Adrenal gland (tissue), 12 donors: ENCODE results near the gene CEP164. TPM values are rescaled to one million over a fixed set of nuclear protein-coding genes. Genes with fewer than 3 reads are reported as not detected.

Source experiments
- DNase-seq, 7 donors: peaks; one replicate each; pipeline ENCODE4 v3.0.0-alpha.2; 2019 to 2020
- H3K27ac ChIP-seq, 5 donors: fragments of 200-600 bp; sonication (generic) in 4 of 5; 1 replicate in 3 of 5; 2 replicates in 2 of 5; pipeline versions ENCODE4 v1.5.1 to v1.8.0; 2016 to 2020; ENCODE audit warnings: mild to moderate bottlenecking in 1 of 5
- H3K27me3 ChIP-seq: fragments of 200-600 bp; 2 replicates; pipeline ENCODE4 v1.8.0; 2021
- H3K36me3 ChIP-seq, 2 donors: fragments of 200-600 bp; replicated peaks in 1 of 2; 1 replicate in 1 of 2; 2 replicates in 1 of 2; pipeline versions ENCODE4 v1.5.1 to v1.8.0; 2018 to 2022
- H3K4me1 ChIP-seq, 2 donors: fragments of 200-600 bp; replicated peaks in 1 of 2; 1 replicate in 1 of 2; 2 replicates in 1 of 2; pipeline versions ENCODE4 v1.5.1 to v1.8.0; 2018 to 2021
- H3K4me3 ChIP-seq, 4 donors: fragments of 200-600 bp; sonication (generic) in 3 of 4; one replicate each; pipeline ENCODE4 v1.5.1; 2016 to 2018
- H3K9me3 ChIP-seq, 3 donors: fragments of 200-600 bp; sonication (generic) in 1 of 3; replicated peaks in 1 of 3; 1 replicate in 2 of 3; 2 replicates in 1 of 3; pipeline versions ENCODE4 v1.5.1 to v1.8.0; 2016 to 2021
- CTCF ChIP-seq, 6 experiments: fragments of 450-650 bp in 4 of 6; fragments of 200-600 bp in 2 of 6; sonication (generic) in 1 of 6; IDR thresholded peaks; 1 replicate in 5 of 6; 2 replicates in 1 of 6; pipeline versions ENCODE4 v1.5.1 to v1.8.0; 2016 to 2021; ENCODE audit warnings: antibody characterized with exemption in 6 of 6, mild to moderate bottlenecking in 2 of 6, moderate library complexity in 1 of 6
- POLR2A ChIP-seq, 2 donors: fragments of 450-650 bp; IDR thresholded peaks; one replicate each; pipeline ENCODE4 v1.6.1; 2017; ENCODE audit warnings: antibody characterized with exemption in 2 of 2, mild to moderate bottlenecking in 2 of 2, moderate library complexity in 1 of 2
- WGBS, 4 donors: extraction: QIAGEN DNeasy Blood & Tissue Kit in 2 of 4; methylation state at CpG; one replicate each; pipeline versions ENCODE4 v1.1.5 to v1.1.7; 2013 to 2017; 5-methylcytosine and 5-hydroxymethylcytosine counted together
- intact Hi-C, 2 donors: fragments of 100-400 bp; cut with DNase I; formaldehyde crosslinking; loops; one replicate each; pipeline versions ENCODE4 v1.14.1 to v1.15.0; 2022 to 2023
- polyA plus RNA-seq, 3 donors: library from polyadenylated mRNA; stranded (reverse); fragments of 200-250 nt in 2 of 3; fragments of 350-450 nt in 1 of 3; fragmentation: Illumina TruSeq in 1 of 3; extraction: RNeasy Lipid Tissue Mini Kit (QIAGEN cat#74804) in 1 of 3; gene quantifications; one replicate each; pipeline ENCODE4 v1.2.3, GENCODE V29; 2013 to 2014
- total RNA-seq, 9 donors: library from RNA; depleted of rRNA in 4 of 9; stranded (reverse); fragments of >200 nt in 4 of 9; fragments of 120-200 nt in 1 of 9; fragmentation: NEBNext Ultra II Directional in 1 of 9; extraction: Animal tissue kit (Norgen Biotek cat#: 25700) in 1 of 9; gene quantifications; one replicate each; pipeline versions ENCODE4 v1.1.0 to v1.2.4, GENCODE V29; 2013 to 2023
- donor health status: healthy with polysubstance abuse.
- donor health status: Bipolar disorder and iron deficiency.
- donor health status: DM: yes; HTN: yes; CAD: no.
- donor health status: DM: no; HTN: no; CAD: no.
- donor health status: DM: no; HTN: no; CAD: no.
- donor health status: DM: yes; HTN: yes; CAD: no.

Gene CEP164
- total and polyA plus RNA-seq, 12 donors = 10.6 to 82.9 (median 24.1) TPM

GRCh38 chr11:117303101-117303500 lies 24.6 kb upstream of the CEP164 start:
- no peak for DNase-seq
- no peak for TF ChIP-seq POLR2A (IDR thresholded peaks at IDR 0.05)
- no peak for TF ChIP-seq CTCF (IDR thresholded peaks at IDR 0.05)
- Histone ChIP-seq H3K4me1 (peaks cover 7 to 20% of the 10 kb centered on the region in 2 donors), H3K9me3 (no peaks in the 10 kb centered on the region), H3K27me3 (no peaks in the 10 kb centered on the region), H3K4me3 (no peak overlapping the region), H3K36me3 (no peaks in the 10 kb centered on the region), H3K27ac (no peak overlapping the region)
- intact Hi-C loops = no loop called here
- WGBS, 4 donors = 67 to 78% (median 73%) methylated on average over 4 of the region's 4 CpGs

GRCh38 chr11:117303646-117304315 lies 23.9 kb upstream of the CEP164 start:
- intact Hi-C loops = no loop called here
- Histone ChIP-seq H3K4me3 (no peak overlapping the region), H3K4me1 (peaks cover 7 to 20% of the 10 kb centered on the region in 2 donors), H3K27ac (no peak overlapping the region), H3K36me3 (no peaks in the 10 kb centered on the region), H3K9me3 (no peaks in the 10 kb centered on the region), H3K27me3 (no peaks in the 10 kb centered on the region)
- WGBS, 4 donors = 84 to 88% (median 87%) methylated on average over 4 to 5 of the region's 5 CpGs
- TF ChIP-seq POLR2A (IDR thresholded peaks at IDR 0.05) = no peak
- no peak for TF ChIP-seq CTCF (IDR thresholded peaks at IDR 0.05)
- DNase-seq = no peak

GRCh38 chr11:117305145-117305544 lies 22.5 kb upstream of the CEP164 start:
- Histone ChIP-seq H3K27me3 (no peaks in the 10 kb centered on the region), H3K4me3 (no peak overlapping the region), H3K4me1 (peaks cover 4 to 8% of the 10 kb centered on the region in 2 donors), H3K9me3 (no peaks in the 10 kb centered on the region), H3K36me3 (no peaks in the 10 kb centered on the region), H3K27ac (no peak overlapping the region)
- TF ChIP-seq POLR2A (IDR thresholded peaks at IDR 0.05) (no peak), CTCF (IDR thresholded peaks at IDR 0.05) (no peak)
- intact Hi-C loops = no loop called here
- 94 to 98% (median 97%) methylated on average over 3 of the region's 3 CpGs for WGBS, 4 donors
- no peak for DNase-seq

- Histone ChIP-seq H3K4me1 (peaks cover 9 to 23% of the 10 kb centered on the region in 2 donors), H3K27ac (no peak overlapping the region), H3K36me3 (no peaks in the 10 kb centered on the region), H3K27me3 (no peaks in the 10 kb centered on the region), H3K4me3 (no peak overlapping the region), H3K9me3 (no peaks in the 10 kb centered on the region)
- TF ChIP-seq POLR2A (IDR thresholded peaks at IDR 0.05) = no peak
- no peak for TF ChIP-seq CTCF (IDR thresholded peaks at IDR 0.05)
- intact Hi-C loops = no loop called here
- WGBS, 4 donors = 93 to 97% (median 96%) methylated on average over 7 of the region's 7 CpGs
- DNase-seq = no peak
These were observed 18.3 kb upstream of the CEP164 start for GRCh38 chr11:117309310-117309709.
